ENCODE data around the gene MTM1.
A peak's percentile ranks its signal among the peaks of the same experiment; 100 is the strongest.

MTM1 gene

GRCh38 chrX:150536455-150537116 is 31.8 kb upstream of the MTM1 start:
- TF ChIP-seq CTCF (conservative IDR thresholded peaks at IDR 0.05; ENCODE audit: low read length) (peak; percentile 48), EZH2phosphoT487 (IDR thresholded peaks at IDR 0.05; ENCODE audit: borderline replicate concordance) (no peak)
- Histone ChIP-seq H3K9me2 (replicated peaks; ENCODE audit: low read depth, low read length) (no peaks in the 10 kb centered on the region), H2AFZ (ENCODE audit: low read length) (no peak overlapping the region), H3K4me3 (ENCODE audit: low read length, poor library complexity, severe bottlenecking) (no peak overlapping the region), H3K4me1 (ENCODE audit: insufficient read depth, low read length, poor library complexity, severe bottlenecking) (peaks cover 10% of the 10 kb centered on the region), H3K36me3 (ENCODE audit: insufficient read depth, low read length) (no peaks in the 10 kb centered on the region), H3F3A (ENCODE audit: low read depth) (no peaks in the 10 kb centered on the region), H3K9ac (ENCODE audit: low read depth, low read length, poor library complexity, severe bottlenecking) (no peak overlapping the region), H3K9me3 (ENCODE audit: insufficient read depth, low read depth, low read length) (no peaks in the 10 kb centered on the region), H3K27me3 (ENCODE audit: insufficient read depth, low read length, poor library complexity, severe bottlenecking) (no peaks in the 10 kb centered on the region), H4K20me1 (ENCODE audit: insufficient read depth, low read length, poor library complexity, severe bottlenecking) (no peaks in the 10 kb centered on the region), H3K79me2 (ENCODE audit: insufficient read depth, low read length) (no peaks in the 10 kb centered on the region), H3K4me2 (ENCODE audit: low read depth, low read length, poor library complexity, severe bottlenecking) (no peak overlapping the region)

DNA sequence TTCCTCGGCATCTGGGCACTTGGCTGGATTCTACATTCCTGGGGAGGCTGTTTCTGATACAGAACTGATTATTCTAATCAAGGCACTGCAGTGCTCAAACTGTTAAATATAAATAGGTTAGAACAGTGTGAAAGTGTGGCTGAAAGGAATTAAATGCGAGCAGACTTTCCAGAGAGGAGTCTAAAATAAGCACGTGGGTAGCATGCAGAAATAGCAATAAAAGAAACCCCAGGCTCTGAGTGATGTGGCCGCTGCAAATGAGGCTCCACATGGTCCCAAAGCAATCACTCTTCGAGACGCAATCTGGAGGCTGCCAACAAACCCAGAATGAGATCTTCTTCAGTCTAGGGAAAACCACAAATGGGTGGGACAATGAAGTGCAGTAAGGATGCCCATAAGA is 30.6 kb upstream of the MTM1 start:
- TF ChIP-seq CTCF (conservative IDR thresholded peaks at IDR 0.05; ENCODE audit: low read length) (no peak), EZH2phosphoT487 (IDR thresholded peaks at IDR 0.05; ENCODE audit: borderline replicate concordance) (no peak)

DNA sequence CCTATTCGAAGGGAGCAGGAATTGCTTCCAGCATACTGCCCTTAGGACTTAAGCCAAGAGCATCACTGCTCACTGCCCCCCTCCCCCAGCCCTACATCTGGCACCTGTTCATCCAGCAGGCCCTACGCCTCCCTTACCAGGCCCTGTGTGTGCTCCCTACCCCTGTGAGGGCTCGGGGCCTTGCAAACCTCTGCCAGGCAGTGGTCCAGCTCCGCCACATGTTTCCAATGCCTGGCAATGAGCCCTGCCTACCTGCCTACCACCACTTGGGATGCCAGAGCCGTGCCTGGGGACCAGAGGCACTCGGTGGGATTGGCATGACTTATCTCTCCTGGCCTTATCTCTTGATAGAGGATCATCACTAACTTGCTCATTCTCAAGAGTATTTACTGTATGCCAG is 27.5 kb upstream of the MTM1 start:
- no peak overlapping the region for H3K9ac ChIP-seq (ENCODE audit: low read depth, low read length, poor library complexity, severe bottlenecking)
- no peaks in the 10 kb centered on the region for H3K9me3 ChIP-seq (ENCODE audit: insufficient read depth, low read depth, low read length)

More for the DNA sequence above, 30.6 kb upstream of the MTM1 start:
- no peaks in the 10 kb centered on the region for H3K9me3 ChIP-seq (ENCODE audit: insufficient read depth, low read depth, low read length)
- H3K9me2 ChIP-seq (replicated peaks; ENCODE audit: low read depth, low read length): no peaks in the 10 kb centered on the region
- H3K4me3 ChIP-seq (ENCODE audit: low read length, poor library complexity, severe bottlenecking): no peak overlapping the region
- no peak overlapping the region for H3K9ac ChIP-seq (ENCODE audit: low read depth, low read length, poor library complexity, severe bottlenecking)
- H3K4me1 ChIP-seq (ENCODE audit: insufficient read depth, low read length, poor library complexity, severe bottlenecking): peaks cover 12% of the 10 kb centered on the region
- no peak overlapping the region for H2AFZ ChIP-seq (ENCODE audit: low read length)
- H3F3A ChIP-seq (ENCODE audit: low read depth): no peaks in the 10 kb centered on the region
- no peaks in the 10 kb centered on the region for H3K27me3 ChIP-seq (ENCODE audit: insufficient read depth, low read length, poor library complexity, severe bottlenecking)
- no peaks in the 10 kb centered on the region for H3K36me3 ChIP-seq (ENCODE audit: insufficient read depth, low read length)
- H3K79me2 ChIP-seq (ENCODE audit: insufficient read depth, low read length): no peaks in the 10 kb centered on the region
- H3K4me2 ChIP-seq (ENCODE audit: low read depth, low read length, poor library complexity, severe bottlenecking): no peak overlapping the region
- no peaks in the 10 kb centered on the region for H4K20me1 ChIP-seq (ENCODE audit: insufficient read depth, low read length, poor library complexity, severe bottlenecking)

More for the DNA sequence above, 27.5 kb upstream of the MTM1 start:
- Histone ChIP-seq H4K20me1 (ENCODE audit: insufficient read depth, low read length, poor library complexity, severe bottlenecking) (no peaks in the 10 kb centered on the region), H3K9me2 (replicated peaks; ENCODE audit: low read depth, low read length) (no peaks in the 10 kb centered on the region), H3K36me3 (ENCODE audit: insufficient read depth, low read length) (no peaks in the 10 kb centered on the region), H3K27me3 (ENCODE audit: insufficient read depth, low read length, poor library complexity, severe bottlenecking) (no peaks in the 10 kb centered on the region), H3K4me1 (ENCODE audit: insufficient read depth, low read length, poor library complexity, severe bottlenecking) (peaks cover 16% of the 10 kb centered on the region), H3K4me3 (ENCODE audit: low read length, poor library complexity, severe bottlenecking) (no peak overlapping the region), H3K4me2 (ENCODE audit: low read depth, low read length, poor library complexity, severe bottlenecking) (no peak overlapping the region), H3K79me2 (ENCODE audit: insufficient read depth, low read length) (no peaks in the 10 kb centered on the region), H3F3A (ENCODE audit: low read depth) (no peaks in the 10 kb centered on the region), H2AFZ (ENCODE audit: low read length) (no peak overlapping the region)
- TF ChIP-seq CTCF (conservative IDR thresholded peaks at IDR 0.05; ENCODE audit: low read length): no peak
- TF ChIP-seq EZH2phosphoT487 (IDR thresholded peaks at IDR 0.05; ENCODE audit: borderline replicate concordance): no peak
